ENCODE results near the gene PTPRK.

Gene PTPRK

GRCh38 chr6:128380891-128381290 is 139.5 kb downstream of the PTPRK start:
- no peak for ATAC-seq

GRCh38 chr6:128379577-128379976 is 140.8 kb downstream of the PTPRK start:
- no peak for ATAC-seq

- ATAC-seq = no peak
Observed at GRCh38 chr6:128376952-128377503, 143.4 kb downstream of the PTPRK start.

GRCh38 chr6:128371136-128371535 is 149.3 kb downstream of the PTPRK start:
- no peak for ATAC-seq

GRCh38 chr6:128370072-128370471 is 150.3 kb downstream of the PTPRK start:
- no peak for ATAC-seq

GRCh38 chr6:128368213-128368944 is 152.0 kb downstream of the PTPRK start:
- ATAC-seq = no peak

GRCh38 chr6:128367437-128367836 is 153.0 kb downstream of the PTPRK start:
- no peak for ATAC-seq

- ATAC-seq = no peak
Observed at GRCh38 chr6:128365520-128366160, 154.8 kb downstream of the PTPRK start.

- peak in 1 of 2 donors; percentile 24 for ATAC-seq
Observed at GRCh38 chr6:128364766-128365519, 155.5 kb downstream of the PTPRK start.

GRCh38 chr6:128363020-128363813 is 157.2 kb downstream of the PTPRK start:
- no peak for ATAC-seq

- no peak for ATAC-seq
Observed at GRCh38 chr6:128361378-128361777, 159.0 kb downstream of the PTPRK start.

GRCh38 chr6:128358244-128358776 is 162.1 kb downstream of the PTPRK start:
- ATAC-seq = no peak

- ATAC-seq = no peak
Observed at GRCh38 chr6:128357392-128358130, 162.8 kb downstream of the PTPRK start.

- no peak for ATAC-seq
Observed at GRCh38 chr6:128352366-128352765, 168.0 kb downstream of the PTPRK start.

GRCh38 chr6:128351255-128351514 is 169.2 kb downstream of the PTPRK start:
- no peak for ATAC-seq

GRCh38 chr6:128350416-128351254 is 169.8 kb downstream of the PTPRK start:
- no peak for ATAC-seq

GRCh38 chr6:128347123-128347522 is 173.3 kb downstream of the PTPRK start:
- no peak for ATAC-seq

- no peak for ATAC-seq
Observed at GRCh38 chr6:128346569-128346968, 173.8 kb downstream of the PTPRK start.

- ATAC-seq = no peak
Observed at GRCh38 chr6:128345278-128345677, 175.1 kb downstream of the PTPRK start.

- no peak for ATAC-seq
Observed at GRCh38 chr6:128343706-128344105, 176.7 kb downstream of the PTPRK start.
